ENCODE measurements around the gene SRSF12. TPM values are rescaled to one million over a fixed set of nuclear protein-coding genes. Genes with fewer than 3 reads are reported as not detected.

Gene SRSF12
- total RNA-seq, 6 experiments from 2014 or later: 0.22 to 0.78 (median 0.40) TPM; not detected in 2

DNA sequence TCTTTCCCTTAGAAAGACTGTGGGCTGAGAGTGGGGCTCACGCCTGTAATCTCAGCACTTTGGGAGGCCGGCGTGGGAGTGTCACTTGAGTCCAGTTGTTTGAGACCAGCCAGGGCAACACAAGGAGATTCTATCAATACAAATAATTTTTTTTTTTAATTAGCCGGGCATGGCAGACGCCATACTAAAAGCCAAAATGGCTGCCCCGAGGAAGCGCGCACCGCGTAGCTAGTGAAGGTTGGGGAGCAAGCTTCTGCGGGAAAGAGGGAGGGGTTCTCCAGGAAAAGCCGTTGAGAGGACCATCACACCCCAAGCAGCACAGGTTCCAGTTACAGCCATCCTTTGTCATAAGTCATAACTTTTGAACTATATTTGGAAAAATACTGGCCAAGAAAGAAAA, 58.6 kb downstream of the SRSF12 start:
- no peak for DNase-seq
- WGBS (ENCODE audit: insufficient coverage, low coverage, low lambda C conversion rate, missing lambda C conversion rate): 91% methylated on average over 12 of the region's 12 CpGs

DNA sequence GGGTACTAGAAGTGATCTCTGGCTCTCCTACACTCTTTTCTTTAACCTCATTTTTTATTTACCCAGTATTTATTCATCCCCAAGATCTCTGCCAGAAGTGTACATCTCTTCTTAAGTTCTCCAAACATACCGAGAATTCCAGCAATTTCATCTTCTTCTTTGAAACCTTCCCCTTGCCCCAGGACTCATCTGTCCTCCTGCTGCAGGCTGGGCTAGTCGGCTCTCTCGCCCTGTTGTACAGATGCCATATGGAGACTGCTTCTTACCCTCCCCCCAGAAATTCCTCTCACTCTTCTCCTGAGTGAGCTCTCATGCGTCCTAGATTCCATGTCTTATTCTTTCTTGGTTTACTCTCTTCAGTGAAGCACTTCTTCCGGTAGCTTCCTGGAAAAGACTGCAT, 59.2 kb downstream of the SRSF12 start:
- no peaks in the 10 kb centered on the region for H3K36me3 ChIP-seq
- intact Hi-C loops (cut with DNase I): no loop called here
- no peak overlapping the region for H3K27ac ChIP-seq
- no peak overlapping the region for H3K4me3 ChIP-seq
- no peaks in the 10 kb centered on the region for H3K4me1 ChIP-seq
- no peak for TF ChIP-seq POLR2A (IDR thresholded peaks at IDR 0.05)
- TF ChIP-seq, protein P1, sequence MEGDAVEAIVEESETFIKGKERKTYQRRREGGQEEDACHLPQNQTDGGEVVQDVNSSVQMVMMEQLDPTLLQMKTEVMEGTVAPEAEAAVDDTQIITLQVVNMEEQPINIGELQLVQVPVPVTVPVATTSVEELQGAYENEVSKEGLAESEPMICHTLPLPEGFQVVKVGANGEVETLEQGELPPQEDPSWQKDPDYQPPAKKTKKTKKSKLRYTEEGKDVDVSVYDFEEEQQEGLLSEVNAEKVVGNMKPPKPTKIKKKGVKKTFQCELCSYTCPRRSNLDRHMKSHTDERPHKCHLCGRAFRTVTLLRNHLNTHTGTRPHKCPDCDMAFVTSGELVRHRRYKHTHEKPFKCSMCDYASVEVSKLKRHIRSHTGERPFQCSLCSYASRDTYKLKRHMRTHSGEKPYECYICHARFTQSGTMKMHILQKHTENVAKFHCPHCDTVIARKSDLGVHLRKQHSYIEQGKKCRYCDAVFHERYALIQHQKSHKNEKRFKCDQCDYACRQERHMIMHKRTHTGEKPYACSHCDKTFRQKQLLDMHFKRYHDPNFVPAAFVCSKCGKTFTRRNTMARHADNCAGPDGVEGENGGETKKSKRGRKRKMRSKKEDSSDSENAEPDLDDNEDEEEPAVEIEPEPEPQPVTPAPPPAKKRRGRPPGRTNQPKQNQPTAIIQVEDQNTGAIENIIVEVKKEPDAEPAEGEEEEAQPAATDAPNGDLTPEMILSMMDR (IDR thresholded peaks at IDR 0.05): no peak
- H3K9me3 ChIP-seq: no peaks in the 10 kb centered on the region
- H3K27me3 ChIP-seq: no peaks in the 10 kb centered on the region
- ATAC-seq (no peak), DNase-seq (no peak)
- 69% methylated on average over 5 of the region's 5 CpGs for WGBS (ENCODE audit: insufficient coverage, low coverage, low lambda C conversion rate, missing lambda C conversion rate)

More for the DNA sequence above, 58.6 kb downstream of the SRSF12 start:
- no peak overlapping the region for H3K4me3 ChIP-seq
- H3K9me3 ChIP-seq: no peaks in the 10 kb centered on the region
- H3K4me1 ChIP-seq: no peaks in the 10 kb centered on the region
- no peaks in the 10 kb centered on the region for H3K27me3 ChIP-seq
- TF ChIP-seq, protein P1 (IDR thresholded peaks at IDR 0.05): no peak
- no peaks in the 10 kb centered on the region for H3K36me3 ChIP-seq
- intact Hi-C loops (cut with DNase I): no loop called here
- H3K27ac ChIP-seq: no peak overlapping the region
- ATAC-seq: no peak

DNA sequence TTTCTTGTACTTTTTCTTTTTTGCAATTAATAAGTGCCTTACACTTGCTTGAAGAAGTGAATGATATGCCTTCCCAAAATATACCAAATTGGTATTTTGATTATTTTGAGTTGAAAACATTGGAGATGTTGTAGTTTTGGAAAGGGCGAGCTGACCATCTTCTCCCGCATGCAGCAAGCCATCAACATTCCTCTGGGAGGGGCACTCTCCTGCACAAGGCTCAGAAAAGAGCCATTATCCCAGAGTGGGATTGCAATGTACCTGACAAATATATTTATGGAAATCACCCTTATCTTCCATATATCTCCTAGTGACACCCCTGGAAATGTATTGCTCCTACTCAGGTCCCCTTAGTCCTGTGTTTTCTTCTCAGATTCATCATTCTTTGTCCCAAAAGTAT, 60.1 kb downstream of the SRSF12 start:
- 75% methylated on average over 2 of the region's 2 CpGs for WGBS (ENCODE audit: insufficient coverage, low coverage, low lambda C conversion rate, missing lambda C conversion rate)
- Histone ChIP-seq H3K27me3 (no peaks in the 10 kb centered on the region), H3K4me3 (no peak overlapping the region), H3K4me1 (no peaks in the 10 kb centered on the region), H3K36me3 (no peaks in the 10 kb centered on the region), H3K27ac (no peak overlapping the region), H3K9me3 (no peaks in the 10 kb centered on the region)
- intact Hi-C loops (cut with DNase I): no loop called here
- ATAC-seq (no peak), DNase-seq (no peak)
- TF ChIP-seq, protein P1 (IDR thresholded peaks at IDR 0.05): no peak
- TF ChIP-seq POLR2A (IDR thresholded peaks at IDR 0.05): no peak

DNA sequence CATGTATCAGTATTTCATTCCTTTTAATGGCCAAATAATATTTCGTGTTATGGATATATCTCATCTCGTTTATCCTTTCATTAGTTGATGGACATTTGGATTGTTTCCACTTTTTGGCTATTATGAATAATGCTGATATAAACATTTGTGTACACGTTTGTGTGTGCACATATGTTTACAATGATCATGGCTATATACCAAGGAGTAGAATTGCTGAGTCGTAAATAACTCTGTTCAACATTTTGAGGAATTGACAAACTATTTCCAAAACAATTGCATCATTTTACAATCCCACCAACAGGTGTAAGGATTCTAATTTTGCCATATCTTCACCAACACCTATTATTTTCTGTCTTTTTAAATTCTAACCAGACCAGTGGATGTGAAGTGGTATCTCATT, 63.7 kb downstream of the SRSF12 start:
- intact Hi-C loops (cut with DNase I): no loop called here

More for the DNA sequence above, 63.7 kb downstream of the SRSF12 start:
- no peaks in the 10 kb centered on the region for H3K27me3 ChIP-seq
- H3K4me3 ChIP-seq: no peak overlapping the region
- DNase-seq (no peak), ATAC-seq (no peak)
- peaks cover 0 to 14% (median 6%) of the 10 kb centered on the region in 4 donors for H3K4me1 ChIP-seq
- no peak for TF ChIP-seq POLR2A (IDR thresholded peaks at IDR 0.05)
- TF ChIP-seq, protein P1 (IDR thresholded peaks at IDR 0.05): no peak
- H3K9me3 ChIP-seq: no peaks in the 10 kb centered on the region
- no peak overlapping the region for H3K27ac ChIP-seq
- WGBS (ENCODE audit: insufficient coverage, low coverage, low lambda C conversion rate, missing lambda C conversion rate): 93% methylated on average over 4 of the region's 4 CpGs
- H3K36me3 ChIP-seq: no peaks in the 10 kb centered on the region

Data from right lobe of liver (tissue), 6 donors.